Measurements from ENCODE around the gene TMC1. TPM values are rescaled to one million over a fixed set of nuclear protein-coding genes. Genes with fewer than 3 reads are reported as not detected.

Gene TMC1
- total RNA-seq, 1 donor from 2014 or later, result not detected

GRCh38 chr9:72581694-72582093 is 60.3 kb downstream of the TMC1 start:
- TF ChIP-seq, protein P1, sequence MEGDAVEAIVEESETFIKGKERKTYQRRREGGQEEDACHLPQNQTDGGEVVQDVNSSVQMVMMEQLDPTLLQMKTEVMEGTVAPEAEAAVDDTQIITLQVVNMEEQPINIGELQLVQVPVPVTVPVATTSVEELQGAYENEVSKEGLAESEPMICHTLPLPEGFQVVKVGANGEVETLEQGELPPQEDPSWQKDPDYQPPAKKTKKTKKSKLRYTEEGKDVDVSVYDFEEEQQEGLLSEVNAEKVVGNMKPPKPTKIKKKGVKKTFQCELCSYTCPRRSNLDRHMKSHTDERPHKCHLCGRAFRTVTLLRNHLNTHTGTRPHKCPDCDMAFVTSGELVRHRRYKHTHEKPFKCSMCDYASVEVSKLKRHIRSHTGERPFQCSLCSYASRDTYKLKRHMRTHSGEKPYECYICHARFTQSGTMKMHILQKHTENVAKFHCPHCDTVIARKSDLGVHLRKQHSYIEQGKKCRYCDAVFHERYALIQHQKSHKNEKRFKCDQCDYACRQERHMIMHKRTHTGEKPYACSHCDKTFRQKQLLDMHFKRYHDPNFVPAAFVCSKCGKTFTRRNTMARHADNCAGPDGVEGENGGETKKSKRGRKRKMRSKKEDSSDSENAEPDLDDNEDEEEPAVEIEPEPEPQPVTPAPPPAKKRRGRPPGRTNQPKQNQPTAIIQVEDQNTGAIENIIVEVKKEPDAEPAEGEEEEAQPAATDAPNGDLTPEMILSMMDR (IDR thresholded peaks at IDR 0.05), result no peak
- Mint-ChIP-seq H3K4me1 (ENCODE audit: unreplicated experiment) (peaks cover 88% of the 10 kb centered on the region), H3K27ac (ENCODE audit: unreplicated experiment) (peak overlapping the region; percentile 68), H3K36me3 (ENCODE audit: unreplicated experiment) (no peaks in the 10 kb centered on the region), H3K9me3 (ENCODE audit: unreplicated experiment) (no peaks in the 10 kb centered on the region), H3K4me3 (ENCODE audit: unreplicated experiment) (no peak overlapping the region), H3K27me3 (ENCODE audit: unreplicated experiment) (no peaks in the 10 kb centered on the region)
- no peak for DNase-seq (ENCODE audit: extremely low spot score, unreplicated experiment)

DNA sequence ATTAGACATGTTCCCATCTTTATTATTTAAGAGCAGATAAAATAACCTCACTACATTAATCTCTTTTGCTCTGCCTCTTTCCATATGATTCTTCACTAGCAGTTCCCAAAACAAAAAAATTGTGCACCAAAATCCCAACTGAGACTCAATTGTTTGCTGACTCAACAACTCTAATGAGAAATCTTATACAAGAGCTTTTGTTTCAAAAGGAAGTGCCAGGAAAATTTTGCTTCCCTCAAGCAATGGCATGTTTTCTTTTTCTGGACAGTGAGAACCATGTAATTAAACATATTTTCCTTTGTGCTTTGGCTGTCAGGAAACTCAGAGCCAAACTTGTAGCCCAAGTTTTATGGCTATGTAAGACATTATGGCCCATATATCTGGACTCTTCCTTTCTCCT is 62.0 kb downstream of the TMC1 start:
- Mint-ChIP-seq H3K27me3 (ENCODE audit: unreplicated experiment) (no peaks in the 10 kb centered on the region), H3K4me1 (ENCODE audit: unreplicated experiment) (peaks cover 77% of the 10 kb centered on the region), H3K4me3 (ENCODE audit: unreplicated experiment) (peak overlapping the region; percentile 3), H3K36me3 (ENCODE audit: unreplicated experiment) (no peaks in the 10 kb centered on the region), H3K9me3 (ENCODE audit: unreplicated experiment) (no peaks in the 10 kb centered on the region), H3K27ac (ENCODE audit: unreplicated experiment) (peak overlapping the region; percentile 68)
- TF ChIP-seq, protein P1 (IDR thresholded peaks at IDR 0.05), result no peak
- DNase-seq (ENCODE audit: extremely low spot score, unreplicated experiment), result no peak

DNA sequence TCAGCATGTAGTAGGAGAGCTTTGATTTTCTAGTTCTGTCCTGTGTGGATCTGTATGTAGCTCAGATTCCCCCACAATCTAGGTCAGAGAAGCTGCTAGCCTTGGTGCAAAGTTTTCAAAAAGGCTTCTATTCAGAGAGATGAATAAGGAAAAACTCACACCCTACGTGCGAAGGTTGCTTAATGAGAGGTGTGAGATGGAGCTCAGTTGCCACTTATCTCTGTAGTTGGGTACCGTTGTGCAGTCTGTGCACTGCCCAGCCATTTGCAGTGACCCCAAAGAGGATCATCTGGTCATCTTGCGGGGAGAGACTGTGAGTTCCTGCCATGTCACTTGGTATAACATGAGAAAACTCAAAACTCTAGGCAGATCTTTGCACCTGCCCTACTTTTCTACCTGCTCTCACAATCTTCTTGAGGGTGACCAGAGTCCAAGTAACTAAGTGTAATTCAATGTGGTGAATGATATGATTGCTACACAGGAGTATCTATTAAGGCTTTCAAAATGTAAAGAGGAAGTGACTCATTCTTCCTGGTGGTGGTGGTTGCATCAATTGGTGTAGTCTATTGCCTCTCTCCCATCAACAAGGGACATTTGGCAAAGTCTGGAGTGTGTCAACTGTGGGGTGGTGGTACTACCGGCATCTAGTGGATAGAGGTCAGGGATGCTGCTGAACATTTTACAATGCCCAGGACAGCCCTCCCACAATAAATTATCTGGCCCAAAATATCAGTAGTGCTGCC is 65.2 kb downstream of the TMC1 start:
- H3K4me1 Mint-ChIP-seq (ENCODE audit: unreplicated experiment), result peaks cover 57% of the 10 kb centered on the region

GRCh38 chr9:72588336-72588735 is 66.9 kb downstream of the TMC1 start:
- Mint-ChIP-seq H3K4me1 (ENCODE audit: unreplicated experiment) (peaks cover 48% of the 10 kb centered on the region), H3K4me3 (ENCODE audit: unreplicated experiment) (no peak overlapping the region), H3K9me3 (ENCODE audit: unreplicated experiment) (no peaks in the 10 kb centered on the region), H3K36me3 (ENCODE audit: unreplicated experiment) (no peaks in the 10 kb centered on the region), H3K27ac (ENCODE audit: unreplicated experiment) (no peak overlapping the region), H3K27me3 (ENCODE audit: unreplicated experiment) (no peaks in the 10 kb centered on the region)
- TF ChIP-seq, protein P1 (IDR thresholded peaks at IDR 0.05), result no peak
- no peak for DNase-seq (ENCODE audit: extremely low spot score, unreplicated experiment)

More for the DNA sequence above, 65.2 kb downstream of the TMC1 start:
- Mint-ChIP-seq H3K27ac (ENCODE audit: unreplicated experiment) (no peak overlapping the region), H3K4me3 (ENCODE audit: unreplicated experiment) (no peak overlapping the region), H3K36me3 (ENCODE audit: unreplicated experiment) (no peaks in the 10 kb centered on the region), H3K9me3 (ENCODE audit: unreplicated experiment) (no peaks in the 10 kb centered on the region), H3K27me3 (ENCODE audit: unreplicated experiment) (no peaks in the 10 kb centered on the region)
- DNase-seq (ENCODE audit: extremely low spot score, unreplicated experiment), result no peak
- TF ChIP-seq, protein P1 (IDR thresholded peaks at IDR 0.05), result no peak

DNA sequence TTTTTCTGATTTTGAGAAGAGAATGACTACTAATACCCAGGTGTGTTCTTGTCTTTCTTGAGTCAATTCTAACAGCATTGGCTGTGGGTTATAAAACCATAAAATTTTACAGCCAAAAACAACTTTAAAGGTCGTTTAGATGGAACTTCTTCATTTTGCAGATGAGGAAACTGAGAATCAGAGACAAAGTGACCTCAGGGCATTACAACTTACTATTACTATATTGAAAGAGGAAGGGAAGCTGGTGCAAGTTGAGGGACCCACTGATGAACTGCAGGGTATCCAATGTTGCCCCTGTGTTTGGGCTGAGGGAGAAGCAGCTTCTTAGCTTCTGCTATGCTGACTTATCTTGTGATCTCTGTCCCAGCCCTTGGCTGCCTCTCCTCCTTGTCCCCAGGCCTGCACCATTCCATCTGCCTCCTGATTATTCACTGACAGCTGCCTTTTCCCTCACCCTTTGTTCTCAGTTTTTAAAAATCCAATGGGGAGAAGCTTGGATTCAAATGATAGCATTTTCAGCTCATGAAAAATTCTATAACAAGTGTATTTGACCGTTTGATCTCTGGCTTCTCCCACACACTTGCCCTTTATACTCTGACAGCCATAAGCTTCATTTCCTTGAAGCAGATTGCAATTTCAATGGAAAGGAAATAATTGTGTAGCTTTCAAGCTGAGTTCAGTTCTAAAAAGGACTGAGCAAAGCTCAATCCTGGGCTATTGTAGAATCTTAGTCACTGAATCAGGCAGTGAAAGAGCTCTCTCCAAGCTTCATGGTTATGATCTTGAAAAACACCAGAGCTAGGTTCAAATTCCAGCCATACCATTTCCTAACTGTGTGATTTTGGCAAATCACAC is 68.5 kb downstream of the TMC1 start:
- H3K9me3 Mint-ChIP-seq (ENCODE audit: unreplicated experiment), result no peaks in the 10 kb centered on the region
- H3K4me3 Mint-ChIP-seq (ENCODE audit: unreplicated experiment), result no peak overlapping the region
- H3K36me3 Mint-ChIP-seq (ENCODE audit: unreplicated experiment), result no peaks in the 10 kb centered on the region
- TF ChIP-seq, protein P1 (IDR thresholded peaks at IDR 0.05), result no peak
- DNase-seq (ENCODE audit: extremely low spot score, unreplicated experiment), result no peak
- peak overlapping the region; percentile 35 for H3K27ac Mint-ChIP-seq (ENCODE audit: unreplicated experiment)
- H3K4me1 Mint-ChIP-seq (ENCODE audit: unreplicated experiment), result peaks cover 38% of the 10 kb centered on the region
- H3K27me3 Mint-ChIP-seq (ENCODE audit: unreplicated experiment), result no peaks in the 10 kb centered on the region
